GM19025 (cell line): ENCODE results near the gene EMSY.
"Not testable (repeated sequence)": the region's sequence is repeated elsewhere in the genome, so short reads cannot be mapped to it uniquely, and the experiment has no call there.

Source experiments
- ATAC-seq: cut with Tn5 transposase; IDR thresholded peaks from one replicate; pipeline ENCODE4 v1.9.1; 2021; ENCODE audit warnings: mild to moderate bottlenecking, low read depth, moderate library complexity; ENCODE audit not compliant: unreplicated experiment

EMSY gene

DNA sequence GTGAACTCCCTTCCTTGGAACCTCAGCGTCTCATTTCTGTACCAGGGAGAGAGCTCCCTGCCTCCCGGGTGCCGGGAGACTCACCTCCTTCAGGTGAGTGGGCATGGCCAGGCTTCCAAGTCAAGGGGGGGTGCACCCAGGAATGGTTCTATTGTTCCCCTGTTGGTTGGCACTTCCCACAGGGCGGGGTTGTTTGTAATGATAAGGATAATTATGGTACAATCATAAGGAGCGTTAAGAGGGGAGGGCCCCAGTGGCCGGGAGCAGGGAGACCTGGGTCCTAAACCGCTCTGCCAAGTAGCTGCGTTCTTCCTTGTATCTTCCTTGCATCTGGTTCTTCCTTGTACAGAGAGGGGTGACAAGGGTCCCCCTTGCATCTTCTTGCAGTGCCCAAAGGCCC, 146.6 kb downstream of the EMSY start:
- ATAC-seq, result no peak

DNA sequence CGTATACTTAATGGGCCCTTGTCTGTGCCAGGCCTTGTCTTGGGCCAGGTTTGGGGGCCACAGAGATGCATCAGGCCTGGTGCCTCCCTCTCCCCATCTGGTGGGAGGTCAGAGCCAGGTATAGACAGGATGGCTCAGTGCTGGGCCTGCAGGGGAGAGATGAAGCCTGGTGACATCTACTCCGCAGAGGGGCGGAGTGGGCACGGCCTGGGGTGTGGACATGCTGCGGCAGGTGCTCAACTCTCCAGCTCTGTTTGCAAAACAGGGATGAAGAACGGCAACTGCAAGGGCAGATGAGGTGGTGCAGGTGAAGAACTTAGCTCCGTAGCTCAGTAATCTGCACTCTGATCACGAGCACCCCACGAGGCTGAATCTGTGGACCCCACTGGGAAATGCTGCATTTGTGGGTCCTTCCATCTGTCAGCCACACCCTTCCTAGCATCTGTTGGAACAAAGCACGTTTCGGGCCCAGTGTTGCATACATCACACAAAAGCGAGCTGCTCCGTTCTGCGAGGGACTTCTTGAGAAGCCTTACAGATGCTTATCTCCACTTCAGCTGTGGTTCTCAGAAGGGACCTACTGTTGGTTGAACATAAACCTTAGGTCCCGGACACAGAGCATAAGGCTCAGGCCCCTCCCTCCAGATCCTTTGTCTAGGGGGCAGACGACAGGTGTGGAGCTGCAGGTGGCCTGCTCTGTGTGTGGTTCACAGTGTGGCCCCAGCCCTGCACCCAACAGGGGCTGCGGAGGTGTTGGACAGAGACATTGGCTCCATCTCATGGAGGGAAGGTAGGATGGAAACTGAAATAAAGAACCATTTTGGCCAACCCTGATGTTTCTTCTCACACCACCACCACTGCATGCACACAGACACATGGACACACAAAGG, 147.5 kb downstream of the EMSY start:
- no peak for ATAC-seq

GRCh38 chr11:76592961-76593360, 148.1 kb downstream of the EMSY start:
- ATAC-seq, result no peak

DNA sequence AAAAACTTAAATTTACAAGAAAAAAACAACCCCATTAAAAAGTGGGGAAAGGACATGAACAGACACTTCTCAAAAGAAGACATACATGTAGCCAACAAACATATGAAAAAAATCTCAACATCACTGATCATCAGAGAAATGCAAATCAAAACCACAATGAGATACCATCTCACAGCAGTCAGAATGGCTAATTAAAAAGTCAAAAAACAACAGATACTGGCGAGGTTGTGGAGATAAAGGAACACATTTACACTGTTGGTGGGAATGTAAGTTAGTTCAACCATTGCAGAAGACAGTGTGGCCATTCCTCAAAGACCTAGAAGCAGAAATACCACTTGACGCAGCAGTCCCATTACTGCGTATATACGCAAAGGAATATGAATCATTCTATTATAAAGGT, 150.3 kb downstream of the EMSY start:
- ATAC-seq, result not testable (repeated sequence)

GRCh38 chr11:76596652-76597051, 151.8 kb downstream of the EMSY start:
- no peak for ATAC-seq

DNA sequence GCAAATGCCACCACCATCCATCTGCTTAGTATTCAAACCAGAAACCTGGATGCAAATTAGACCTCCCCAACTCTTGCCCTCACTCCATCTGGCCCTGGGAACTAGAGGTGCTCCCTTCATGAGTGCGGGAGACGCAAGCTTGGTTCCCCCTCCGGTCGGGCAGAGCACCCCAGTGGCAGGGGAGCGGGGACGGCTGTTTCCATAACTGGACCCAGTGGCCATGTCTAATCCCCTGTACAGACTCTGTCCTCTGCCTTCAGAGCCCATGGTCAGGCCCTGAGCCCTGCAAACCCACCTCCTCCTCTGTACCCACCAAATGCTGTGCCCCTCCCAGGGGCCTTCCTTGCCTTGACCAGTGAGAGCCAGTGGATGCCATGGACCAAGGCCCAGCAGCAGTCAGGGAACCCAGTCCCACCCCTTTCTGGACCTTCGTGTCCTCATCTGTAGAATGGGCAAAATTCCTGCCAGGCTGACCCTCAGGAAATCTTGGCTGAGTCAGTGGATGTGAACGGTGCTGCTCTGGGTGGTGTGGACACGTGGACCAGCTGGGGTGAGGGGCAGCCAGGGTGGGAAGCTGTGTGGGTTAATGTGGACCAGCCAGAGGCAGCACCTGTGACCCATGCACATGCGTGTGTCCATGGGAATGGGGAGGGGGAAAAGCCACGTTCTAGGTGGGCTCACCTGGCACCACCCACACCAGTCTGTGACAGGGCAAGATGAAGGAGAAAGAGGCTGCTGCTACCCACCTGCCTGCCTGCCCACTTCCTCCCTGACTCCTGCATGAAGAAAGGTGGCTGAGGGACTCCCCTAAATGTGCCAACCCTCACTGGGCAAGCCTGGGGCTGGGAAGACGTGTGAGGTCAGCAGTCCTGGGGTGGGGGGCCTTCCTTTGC, 153.0 kb downstream of the EMSY start:
- ATAC-seq, result no peak

- no peak for ATAC-seq
Measured at GRCh38 chr11:76598426-76598839, 153.6 kb downstream of the EMSY start.

GRCh38 chr11:76599041-76600013, 154.5 kb downstream of the EMSY start:
- ATAC-seq, result no peak

- no peak for ATAC-seq
Measured at GRCh38 chr11:76600124-76600655, 155.4 kb downstream of the EMSY start.

GRCh38 chr11:76601272-76601671, 156.5 kb downstream of the EMSY start:
- ATAC-seq, result no peak

DNA sequence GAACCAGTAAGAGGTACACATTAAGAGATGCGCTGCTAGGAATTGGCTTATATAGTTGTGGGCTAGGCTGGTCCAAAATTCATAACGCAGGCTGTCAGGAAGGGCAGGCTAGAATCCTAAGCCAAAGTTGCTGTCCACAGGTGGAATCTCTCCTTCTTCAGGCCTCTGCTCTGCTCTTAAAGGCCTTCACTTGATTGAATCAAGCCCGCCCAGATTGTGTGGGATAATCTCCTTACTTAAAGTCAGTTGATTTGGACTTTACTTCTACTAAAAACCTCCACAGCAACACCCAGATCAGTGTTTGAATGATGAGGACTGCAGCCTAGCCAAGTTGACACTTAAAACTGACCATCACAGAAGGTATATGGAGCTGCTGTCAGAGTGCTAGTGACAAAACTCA, 156.9 kb downstream of the EMSY start:
- ATAC-seq, result no peak

DNA sequence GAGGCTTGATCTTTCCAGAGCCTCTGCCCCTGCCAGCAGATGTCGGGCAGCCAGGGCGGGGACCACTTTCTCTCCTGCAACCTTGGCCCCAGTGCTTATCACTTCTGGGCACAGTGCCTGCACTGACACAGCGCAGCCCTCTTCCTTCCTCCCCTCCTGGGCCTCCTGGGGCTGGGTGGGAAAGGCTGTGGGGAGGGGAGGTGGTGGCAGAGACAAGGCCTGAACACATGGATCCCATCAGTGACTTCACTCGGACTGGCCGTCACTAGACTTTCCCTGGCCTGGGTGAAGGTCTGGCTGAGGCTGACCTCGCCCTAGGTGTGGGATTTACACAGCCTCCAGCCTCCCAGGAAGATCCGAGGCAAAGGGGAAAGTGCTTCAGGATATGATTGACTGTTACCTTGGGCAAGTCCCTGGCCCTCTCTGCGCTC, 157.6 kb downstream of the EMSY start:
- ATAC-seq, result no peak
